ENCODE data around the gene PLA2G6.

PLA2G6 gene

GRCh38 chr22:38171927-38172831, 9.5 kb downstream of the PLA2G6 start:
- FAIRE-seq (peak; percentile 23), DNase-seq (ENCODE audit: insufficient read length, low spot score) (no peak)

DNA sequence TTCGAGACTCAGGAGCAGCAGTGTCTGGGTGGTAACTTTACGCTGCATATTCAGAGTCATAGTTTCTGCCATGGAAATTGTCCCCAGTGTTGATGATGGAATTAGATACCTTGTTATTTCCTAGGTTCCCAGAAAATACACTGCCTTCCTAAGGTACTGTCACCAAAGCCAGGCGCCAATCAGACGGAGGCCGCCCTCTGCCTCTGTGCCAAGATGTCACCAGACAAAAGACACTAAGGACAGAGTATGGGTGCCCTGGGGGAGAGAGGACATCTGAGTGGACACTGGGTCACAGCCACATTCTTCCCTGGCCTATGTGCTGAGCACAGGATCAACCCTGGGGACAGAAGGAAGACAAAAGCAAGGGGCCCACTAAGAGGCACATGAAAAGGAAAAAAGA, 11.2 kb downstream of the PLA2G6 start:
- DNase-seq (ENCODE audit: insufficient read length, low spot score) (no peak), FAIRE-seq (no peak)
- TF ChIP-seq PAX5 (IDR thresholded peaks at IDR 0.05; ENCODE audit: insufficient read depth, low read length, severe bottlenecking): no peak

More at GRCh38 chr22:38171927-38172831, 9.5 kb downstream of the PLA2G6 start:
- TF ChIP-seq SPI1 (IDR thresholded peaks at IDR 0.05; ENCODE audit: low read depth, low read length): no peak
- TF ChIP-seq POU2F2 (IDR thresholded peaks at IDR 0.05; ENCODE audit: low read depth, low read length): no peak
- TF ChIP-seq TAF1 (IDR thresholded peaks at IDR 0.05; ENCODE audit: low read depth, low read length): no peak
- TF ChIP-seq POLR2AphosphoS5 (IDR thresholded peaks at IDR 0.05; ENCODE audit: low read depth, low read length): no peak
- no peak for TF ChIP-seq PAX5 (IDR thresholded peaks at IDR 0.05; ENCODE audit: insufficient read depth, low read length, severe bottlenecking)
- TF ChIP-seq POLR2A (IDR thresholded peaks at IDR 0.05; ENCODE audit: low read depth, low read length): no peak

DNA sequence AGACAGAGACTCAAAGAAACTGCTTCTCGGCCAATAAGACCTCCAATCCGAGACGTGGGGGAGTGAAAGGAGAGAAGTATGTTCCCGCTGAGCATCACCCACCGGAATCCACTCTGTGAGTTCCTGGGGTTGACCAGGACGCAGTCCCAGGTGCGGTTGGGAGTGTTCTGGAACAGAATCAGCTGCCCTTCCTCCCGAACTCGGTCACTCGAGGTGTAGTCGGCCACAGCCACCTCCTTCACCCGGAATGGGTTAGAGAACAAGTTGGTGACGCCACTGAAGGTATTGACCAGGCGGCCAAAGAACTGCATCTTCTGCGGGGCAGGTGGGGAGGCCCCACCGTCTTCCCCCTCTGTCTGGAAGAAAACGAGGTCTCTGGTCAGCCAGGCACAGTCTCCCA, 12.5 kb downstream of the PLA2G6 start:
- TF ChIP-seq POLR2A (IDR thresholded peaks at IDR 0.05; ENCODE audit: low read depth, low read length) (no peak), PAX5 (IDR thresholded peaks at IDR 0.05; ENCODE audit: insufficient read depth, low read length, severe bottlenecking) (no peak), POLR2AphosphoS5 (IDR thresholded peaks at IDR 0.05; ENCODE audit: low read depth, low read length) (no peak), POU2F2 (IDR thresholded peaks at IDR 0.05; ENCODE audit: low read depth, low read length) (no peak), SPI1 (IDR thresholded peaks at IDR 0.05; ENCODE audit: low read depth, low read length) (no peak), TAF1 (IDR thresholded peaks at IDR 0.05; ENCODE audit: low read depth, low read length) (no peak)
- DNase-seq (ENCODE audit: insufficient read length, low spot score) (no peak), FAIRE-seq (no peak)

GRCh38 chr22:38167988-38168407, 13.6 kb downstream of the PLA2G6 start:
- no peak for FAIRE-seq
- no peak for TF ChIP-seq POLR2A (IDR thresholded peaks at IDR 0.05; ENCODE audit: low read depth, low read length)
- TF ChIP-seq PAX5 (IDR thresholded peaks at IDR 0.05; ENCODE audit: insufficient read depth, low read length, severe bottlenecking): no peak
- no peak for TF ChIP-seq POLR2AphosphoS5 (IDR thresholded peaks at IDR 0.05; ENCODE audit: low read depth, low read length)
- no peak for TF ChIP-seq POU2F2 (IDR thresholded peaks at IDR 0.05; ENCODE audit: low read depth, low read length)
- no peak for TF ChIP-seq TAF1 (IDR thresholded peaks at IDR 0.05; ENCODE audit: low read depth, low read length)
- no peak for TF ChIP-seq SPI1 (IDR thresholded peaks at IDR 0.05; ENCODE audit: low read depth, low read length)
- no peak for DNase-seq (ENCODE audit: insufficient read length, low spot score)

GRCh38 chr22:38165922-38166593, 15.6 kb downstream of the PLA2G6 start:
- DNase-seq (ENCODE audit: insufficient read length, low spot score) (no peak), FAIRE-seq (no peak)
- no peak for TF ChIP-seq POLR2AphosphoS5 (IDR thresholded peaks at IDR 0.05; ENCODE audit: low read depth, low read length)
- TF ChIP-seq TAF1 (IDR thresholded peaks at IDR 0.05; ENCODE audit: low read depth, low read length): no peak
- TF ChIP-seq POLR2A (IDR thresholded peaks at IDR 0.05; ENCODE audit: low read depth, low read length): no peak
- TF ChIP-seq PAX5 (IDR thresholded peaks at IDR 0.05; ENCODE audit: insufficient read depth, low read length, severe bottlenecking): no peak
- TF ChIP-seq SPI1 (IDR thresholded peaks at IDR 0.05; ENCODE audit: low read depth, low read length): no peak
- TF ChIP-seq POU2F2 (IDR thresholded peaks at IDR 0.05; ENCODE audit: low read depth, low read length): no peak

DNA sequence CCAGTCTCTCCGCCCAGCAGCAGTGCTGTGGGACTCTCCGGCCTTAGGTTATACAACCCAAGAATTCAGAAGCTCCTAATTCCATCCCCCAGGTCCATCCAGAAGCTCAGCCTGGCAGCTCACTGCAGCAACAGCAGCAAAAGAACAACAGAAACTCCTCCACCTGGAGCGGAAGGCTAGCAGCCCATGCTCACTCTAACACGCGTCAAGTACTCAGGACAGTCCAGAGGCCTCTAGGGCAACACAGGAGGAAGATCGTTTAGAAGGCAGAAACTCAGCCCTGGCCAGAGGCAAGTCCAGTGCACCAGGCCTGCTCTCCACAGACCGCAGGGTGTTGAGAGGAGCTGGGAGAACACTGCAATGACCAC, 17.1 kb downstream of the PLA2G6 start:
- no peak for DNase-seq (ENCODE audit: insufficient read length, low spot score)
- FAIRE-seq: no peak
- TF ChIP-seq POU2F2 (IDR thresholded peaks at IDR 0.05; ENCODE audit: low read depth, low read length) (no peak), PAX5 (IDR thresholded peaks at IDR 0.05; ENCODE audit: insufficient read depth, low read length, severe bottlenecking) (no peak), TAF1 (IDR thresholded peaks at IDR 0.05; ENCODE audit: low read depth, low read length) (no peak), POLR2A (IDR thresholded peaks at IDR 0.05; ENCODE audit: low read depth, low read length) (no peak), SPI1 (IDR thresholded peaks at IDR 0.05; ENCODE audit: low read depth, low read length) (no peak), POLR2AphosphoS5 (IDR thresholded peaks at IDR 0.05; ENCODE audit: low read depth, low read length) (no peak)

GRCh38 chr22:38163844-38164550, 17.6 kb downstream of the PLA2G6 start:
- TF ChIP-seq POLR2AphosphoS5 (IDR thresholded peaks at IDR 0.05; ENCODE audit: low read depth, low read length) (no peak), POLR2A (IDR thresholded peaks at IDR 0.05; ENCODE audit: low read depth, low read length) (no peak), POU2F2 (IDR thresholded peaks at IDR 0.05; ENCODE audit: low read depth, low read length) (no peak), PAX5 (IDR thresholded peaks at IDR 0.05; ENCODE audit: insufficient read depth, low read length, severe bottlenecking) (no peak), TAF1 (IDR thresholded peaks at IDR 0.05; ENCODE audit: low read depth, low read length) (no peak), SPI1 (IDR thresholded peaks at IDR 0.05; ENCODE audit: low read depth, low read length) (no peak)
- no peak for DNase-seq (ENCODE audit: insufficient read length, low spot score)
- no peak for FAIRE-seq

DNA sequence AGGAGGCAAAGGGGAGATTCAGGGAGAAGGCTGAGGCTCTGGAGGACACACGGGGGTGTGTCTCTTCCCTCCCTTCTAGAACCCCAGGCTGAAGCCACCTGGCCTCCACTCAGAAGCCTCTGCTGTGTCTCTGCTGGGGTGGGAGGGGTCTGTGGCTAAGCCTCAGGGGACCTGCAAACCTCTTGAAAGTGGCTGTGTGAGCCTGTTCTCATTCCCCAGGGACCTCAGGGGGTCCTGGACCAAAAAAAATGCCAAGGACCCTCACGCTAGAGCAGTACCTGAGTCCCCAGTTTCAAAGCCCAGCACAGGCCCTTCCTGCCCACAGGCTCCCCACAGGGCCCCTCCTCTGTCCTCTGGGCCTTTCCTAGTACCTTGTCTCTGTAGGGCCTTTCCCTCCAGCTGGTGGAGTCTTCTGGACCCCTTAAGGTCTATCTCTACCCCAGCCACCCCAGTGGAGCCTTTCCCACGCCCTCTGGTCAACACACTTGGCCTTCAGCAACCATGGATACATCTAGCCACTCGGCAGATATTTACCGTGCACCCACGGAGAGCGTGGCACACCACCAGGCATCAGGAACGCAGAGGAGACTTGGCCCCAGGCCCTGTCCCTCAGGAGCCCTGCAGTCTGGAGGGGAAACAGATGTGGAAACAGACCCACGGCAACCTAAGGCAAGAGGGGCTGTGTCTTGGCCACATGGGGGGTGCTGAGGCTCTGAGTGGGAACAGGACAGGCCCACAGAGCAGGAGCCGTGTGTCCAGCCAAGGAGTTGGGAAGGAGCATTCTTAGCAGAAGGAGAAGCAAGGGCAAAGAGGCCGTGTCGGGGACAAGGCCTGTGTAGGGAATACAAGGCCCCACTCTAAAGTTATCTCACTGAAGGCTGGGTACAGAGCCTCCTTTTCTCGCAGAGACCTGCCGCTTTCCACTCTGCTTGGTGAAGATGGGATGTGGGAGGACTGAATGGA, 18.5 kb downstream of the PLA2G6 start:
- no peak for DNase-seq (ENCODE audit: insufficient read length, low spot score)
- peak; percentile 23 for FAIRE-seq
- no peak for TF ChIP-seq POU2F2 (IDR thresholded peaks at IDR 0.05; ENCODE audit: low read depth, low read length)
- no peak for TF ChIP-seq PAX5 (IDR thresholded peaks at IDR 0.05; ENCODE audit: insufficient read depth, low read length, severe bottlenecking)
- no peak for TF ChIP-seq SPI1 (IDR thresholded peaks at IDR 0.05; ENCODE audit: low read depth, low read length)
- no peak for TF ChIP-seq POLR2A (IDR thresholded peaks at IDR 0.05; ENCODE audit: low read depth, low read length)
- no peak for TF ChIP-seq POLR2AphosphoS5 (IDR thresholded peaks at IDR 0.05; ENCODE audit: low read depth, low read length)
- no peak for TF ChIP-seq TAF1 (IDR thresholded peaks at IDR 0.05; ENCODE audit: low read depth, low read length)
